DMS153 treated with DMSO at 0.1 percent for 48 hours (cell line): ENCODE data around the gene DISC1.
"Not testable (repeated sequence)": the region's sequence is repeated elsewhere in the genome, so short reads cannot be mapped to it uniquely, and the experiment has no call there.

Source experiments
- DNase-seq: peaks from one replicate; lab custom pipeline; 2025; ENCODE audit not compliant: unreplicated experiment; lab: John Stamatoyannopoulos, UW

DISC1 gene

GRCh38 chr1:231872461-231872910, 245.9 kb downstream of the DISC1 start:
- DNase-seq = no peak

GRCh38 chr1:231878737-231879136, 252.1 kb downstream of the DISC1 start:
- DNase-seq = no peak

GRCh38 chr1:231879296-231879695, 252.7 kb downstream of the DISC1 start:
- no peak for DNase-seq

GRCh38 chr1:231882333-231882732, 255.7 kb downstream of the DISC1 start:
- no peak for DNase-seq

- no peak for DNase-seq
These were observed 256.2 kb downstream of the DISC1 start for GRCh38 chr1:231882790-231883189.

GRCh38 chr1:231883382-231883781, 256.8 kb downstream of the DISC1 start:
- no peak for DNase-seq

GRCh38 chr1:231885209-231885854, 258.7 kb downstream of the DISC1 start:
- DNase-seq = no peak

- DNase-seq = no peak
These were observed 260.6 kb downstream of the DISC1 start for GRCh38 chr1:231887166-231887565.

DNA sequence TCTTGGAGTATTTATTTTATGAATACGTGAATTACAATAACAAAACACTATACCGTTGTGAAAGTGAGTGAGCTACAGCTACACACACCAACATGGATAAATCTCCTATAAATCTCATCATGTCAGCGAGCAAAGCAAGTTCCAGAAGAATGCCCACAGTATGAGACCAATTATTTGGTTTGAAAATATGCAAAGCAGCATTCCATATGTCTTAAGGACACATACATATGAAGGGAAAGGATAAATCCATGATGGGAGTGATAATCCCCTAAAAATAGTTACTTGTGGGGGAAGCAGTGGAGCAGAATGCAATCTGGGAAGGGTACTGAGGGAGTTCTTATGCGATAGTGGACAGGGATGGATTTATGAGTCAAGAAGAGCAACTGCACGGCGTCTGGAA, 261.3 kb downstream of the DISC1 start:
- no peak for DNase-seq

GRCh38 chr1:231890791-231891190, 264.2 kb downstream of the DISC1 start:
- no peak for DNase-seq

- no peak for DNase-seq
These were observed 267.0 kb downstream of the DISC1 start for GRCh38 chr1:231893400-231894102.

- no peak for DNase-seq
These were observed 270.2 kb downstream of the DISC1 start for GRCh38 chr1:231896806-231897205.

DNA sequence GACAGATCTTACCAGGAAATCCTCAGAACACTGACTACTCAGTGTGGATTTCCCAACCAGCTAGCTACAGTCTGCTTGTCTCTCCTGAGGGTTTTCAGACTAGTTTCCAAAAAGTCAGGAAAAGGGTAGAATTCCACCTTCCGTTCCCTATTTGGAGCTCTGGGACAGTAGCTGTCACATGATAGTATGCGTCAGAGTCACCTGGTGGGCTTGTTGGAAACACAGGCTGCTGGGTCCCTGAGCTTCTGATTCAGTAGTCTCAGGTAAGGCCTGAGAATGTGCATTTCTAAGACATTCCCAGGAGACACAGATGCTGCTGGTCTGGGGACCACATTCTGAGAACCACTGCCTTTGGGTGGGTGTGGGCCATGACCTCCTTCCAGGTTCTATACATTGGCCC, 272.5 kb downstream of the DISC1 start:
- no peak for DNase-seq

DNA sequence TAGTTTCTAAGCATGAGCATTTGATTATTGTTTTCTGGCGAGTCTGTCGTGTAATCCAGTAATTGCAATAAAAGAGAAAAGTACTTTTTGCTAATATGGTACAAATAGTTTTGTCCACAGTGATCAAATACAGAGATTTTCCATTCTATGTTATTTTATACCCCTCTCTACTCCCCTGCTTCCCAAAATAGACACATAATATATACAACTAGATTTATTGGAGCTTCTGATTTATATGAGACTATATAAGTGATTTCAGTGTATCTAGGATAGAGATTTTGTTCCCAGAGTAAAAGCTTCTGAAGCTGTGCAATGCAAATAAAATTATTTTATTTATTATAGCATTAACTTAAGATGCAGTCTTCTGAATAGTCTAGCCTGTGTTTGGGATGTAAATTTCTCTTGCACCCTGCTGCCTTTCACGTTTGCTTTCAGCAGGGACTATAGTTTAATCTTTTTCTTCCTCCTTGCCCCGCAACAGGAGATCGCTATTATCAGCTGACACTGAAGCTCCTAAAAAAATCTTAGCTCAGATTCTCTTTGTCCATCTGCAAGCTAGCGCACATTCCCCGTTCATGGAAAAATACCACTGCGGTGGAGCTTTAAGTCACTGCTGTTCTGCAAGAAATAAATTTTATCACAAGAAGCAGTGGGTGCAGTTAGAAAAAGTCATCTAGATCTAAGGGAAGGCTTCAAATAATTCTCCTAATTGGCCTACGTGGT, 273.3 kb downstream of the DISC1 start:
- DNase-seq = no peak

DNA sequence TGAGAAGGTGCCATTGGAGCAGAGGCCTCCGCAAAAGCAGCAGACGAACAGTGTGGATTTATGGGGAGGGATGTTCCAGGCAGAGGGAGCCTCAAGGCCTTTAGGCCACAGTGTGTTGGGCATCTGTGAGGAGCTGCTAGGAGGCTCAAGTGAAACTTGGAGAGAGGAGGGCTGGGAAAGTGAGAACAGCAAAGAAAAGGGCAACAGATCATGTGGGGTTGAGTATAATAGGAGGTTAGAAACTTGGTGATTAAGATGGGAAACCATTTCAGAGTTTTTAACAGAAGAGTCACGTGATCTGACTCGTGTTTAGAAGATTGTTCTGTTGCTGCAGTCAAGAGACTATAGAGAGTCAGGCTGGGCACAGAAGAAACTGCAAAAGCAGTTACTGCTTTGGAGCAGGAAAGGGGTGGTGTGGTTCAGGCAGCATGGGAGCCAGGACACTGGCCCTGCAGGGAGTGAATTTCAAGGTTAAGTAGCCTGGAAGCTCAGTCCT, 277.0 kb downstream of the DISC1 start:
- no peak for DNase-seq

GRCh38 chr1:231907310-231907709, 280.7 kb downstream of the DISC1 start:
- DNase-seq = not testable (repeated sequence)

DNA sequence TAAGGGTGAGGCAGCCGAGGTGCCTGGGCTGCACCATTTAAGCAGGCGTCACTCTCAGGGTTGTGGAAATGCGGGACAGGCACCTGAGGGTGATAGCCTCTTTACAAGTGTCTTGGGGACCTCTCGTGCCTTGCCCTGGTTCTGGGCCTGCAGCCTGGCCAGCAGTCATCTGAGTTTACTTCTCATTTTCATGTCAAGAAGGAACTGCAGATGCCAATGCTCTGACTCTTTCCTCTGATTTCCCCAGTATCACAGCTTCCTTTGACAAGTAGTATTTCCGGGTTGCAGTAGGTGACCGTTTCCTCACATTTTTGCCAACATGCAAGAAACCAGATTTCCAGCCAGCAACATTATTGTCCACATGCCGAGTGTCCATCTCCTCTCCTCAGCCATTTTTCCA, 286.9 kb downstream of the DISC1 start:
- no peak for DNase-seq

GRCh38 chr1:231918239-231919015, 291.8 kb downstream of the DISC1 start:
- DNase-seq = no peak

DNA sequence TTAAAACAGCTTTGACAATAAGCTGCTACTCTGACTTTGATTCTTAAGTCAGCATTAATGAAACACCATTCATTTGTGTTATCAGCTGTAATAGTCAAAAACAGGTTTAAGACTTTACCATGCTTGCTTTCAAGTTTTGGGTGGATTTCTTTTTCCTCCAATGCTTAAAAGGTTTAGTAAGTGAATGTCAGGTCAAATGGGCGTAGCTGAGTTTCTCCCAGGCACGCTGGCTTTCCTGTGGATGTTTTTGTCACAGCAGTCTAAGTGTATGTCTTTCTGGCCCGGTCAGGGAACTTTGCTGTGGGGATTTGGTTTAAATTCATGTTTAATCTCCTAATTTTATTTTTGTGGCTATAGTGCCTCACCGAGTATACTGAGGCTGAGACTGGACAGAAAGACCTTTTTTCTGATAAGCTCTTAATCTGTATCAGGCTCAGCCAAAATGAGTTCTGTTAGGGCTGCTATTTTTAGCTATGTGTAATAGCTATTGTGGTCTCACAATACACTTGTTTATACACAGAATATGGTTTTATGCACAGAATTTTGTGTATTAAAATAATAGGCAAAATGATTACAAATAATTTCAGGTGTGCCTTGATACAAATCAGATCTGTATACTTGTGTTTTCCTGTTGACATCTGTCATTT, 292.8 kb downstream of the DISC1 start:
- DNase-seq = no peak

- peak; percentile 24 for DNase-seq
These were observed 293.3 kb downstream of the DISC1 start for GRCh38 chr1:231919886-231920285.
